CD4-positive, alpha-beta T cell treated with Interferon alpha-2 for 1 hour (primary cell): ENCODE results near the gene RPP14.

Source experiments
- DNase-seq, 2 donors: peaks; one replicate each; pipeline ENCODE4 v3.0.0-alpha.2; 2020 to 2022

The RPP14 gene

GRCh38 chr3:58292866-58293265, 13.2 kb upstream of the RPP14 start:
- DNase-seq, result no peak

GRCh38 chr3:58293516-58293915, 12.5 kb upstream of the RPP14 start:
- no peak for DNase-seq

DNA sequence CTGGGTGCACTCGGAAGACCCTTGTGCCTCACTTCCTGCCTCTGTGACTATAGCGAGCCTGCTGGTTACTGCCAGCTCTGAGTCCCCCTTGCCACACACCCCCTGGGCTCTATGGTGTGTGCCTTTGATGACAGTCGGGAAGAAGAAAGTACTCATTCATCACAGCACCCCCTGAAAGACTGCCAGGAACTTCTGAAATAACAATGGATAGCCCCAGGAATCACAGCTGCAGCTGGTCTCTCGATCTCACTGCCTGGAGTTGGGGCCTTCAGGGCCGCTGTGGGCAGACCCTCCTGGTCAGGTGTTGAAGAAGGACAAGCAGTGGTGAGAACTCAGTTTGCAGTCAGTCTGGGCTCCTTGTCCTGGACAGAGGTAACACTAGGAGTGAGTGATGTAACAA, 9.8 kb upstream of the RPP14 start:
- no peak for DNase-seq

GRCh38 chr3:58296843-58297242, 9.2 kb upstream of the RPP14 start:
- DNase-seq, result no peak

DNA sequence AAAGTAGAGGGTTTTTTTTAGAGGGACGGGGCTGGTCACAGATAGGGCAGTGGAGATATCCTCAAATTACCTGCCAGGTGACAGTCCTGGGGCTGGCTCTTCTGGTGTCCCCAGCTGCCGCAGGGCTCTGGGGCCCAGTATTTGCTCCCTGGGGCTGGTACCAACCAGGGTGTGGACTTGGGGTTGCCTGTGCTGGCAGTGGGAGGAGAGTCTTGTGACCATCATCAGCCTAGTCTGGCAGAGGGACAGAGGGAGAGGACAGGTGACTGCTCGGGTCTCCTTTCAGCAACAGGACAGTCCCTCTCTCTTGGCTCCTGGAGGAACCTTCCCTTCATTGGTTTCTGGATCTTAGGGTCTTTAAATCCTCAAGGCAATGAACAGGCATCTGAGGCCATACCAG, 7.9 kb upstream of the RPP14 start:
- no peak for DNase-seq

GRCh38 chr3:58299075-58299474, 7.0 kb upstream of the RPP14 start:
- no peak for DNase-seq

DNA sequence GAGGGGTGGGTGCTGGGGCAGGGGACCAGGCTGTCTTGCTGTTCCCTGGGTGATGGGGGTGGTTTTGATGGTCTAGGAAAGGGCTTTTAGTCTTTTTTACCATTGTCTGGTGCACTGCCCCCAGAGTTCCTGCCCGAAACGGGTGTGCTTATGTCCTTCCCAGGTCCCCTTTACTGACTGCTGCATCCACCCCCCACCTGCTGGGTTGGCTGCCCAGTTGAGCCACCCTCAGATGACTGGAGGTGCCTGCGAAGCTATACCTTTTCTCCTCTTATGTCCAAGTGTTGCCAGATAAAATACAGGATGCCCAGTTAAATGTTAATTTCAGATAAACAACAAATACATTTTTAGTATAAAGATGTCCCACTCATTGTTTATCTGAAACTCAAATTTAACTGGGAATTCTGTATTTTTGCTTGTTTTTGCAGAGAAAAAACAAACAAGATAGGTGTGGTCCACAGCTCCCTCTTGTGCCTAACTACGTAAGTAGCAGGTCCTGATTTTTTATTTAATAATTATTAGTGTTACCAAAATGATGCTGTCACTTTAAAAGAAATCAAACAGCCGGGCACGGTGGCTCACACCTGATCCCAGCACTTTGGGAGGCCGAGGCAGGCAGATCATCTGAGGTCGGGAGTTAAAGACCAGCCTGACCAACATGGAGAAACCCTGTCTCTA, 6.1 kb upstream of the RPP14 start:
- peak in 1 of 2 donors; percentile 24 for DNase-seq

- DNase-seq, result peak; percentile 69 to 79
Measured at GRCh38 chr3:58307639-58308215, 1.7 kb downstream of the RPP14 start.

DNA sequence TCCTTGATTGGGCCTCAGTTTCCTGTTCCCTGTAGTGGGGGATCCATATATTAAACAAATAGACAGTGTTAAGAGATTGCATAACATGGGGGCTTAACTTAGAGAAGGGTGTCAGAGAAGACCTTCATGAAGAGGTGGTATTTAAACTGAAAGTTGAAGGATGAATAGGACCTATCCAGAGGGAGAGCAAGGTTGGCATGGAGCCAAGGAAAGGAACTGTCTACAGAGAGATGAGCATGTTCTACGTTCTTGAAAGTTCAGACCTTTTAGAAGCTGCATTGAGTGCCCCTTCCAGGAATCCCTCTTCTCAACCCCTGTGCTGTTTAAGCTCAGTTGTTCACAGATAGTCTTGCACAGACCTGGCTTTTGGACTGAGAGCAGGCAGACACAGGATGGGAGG, 2.7 kb downstream of the RPP14 start:
- no peak for DNase-seq

- DNase-seq, result no peak
Measured at GRCh38 chr3:58317811-58318210, 11.8 kb downstream of the RPP14 start.

DNA sequence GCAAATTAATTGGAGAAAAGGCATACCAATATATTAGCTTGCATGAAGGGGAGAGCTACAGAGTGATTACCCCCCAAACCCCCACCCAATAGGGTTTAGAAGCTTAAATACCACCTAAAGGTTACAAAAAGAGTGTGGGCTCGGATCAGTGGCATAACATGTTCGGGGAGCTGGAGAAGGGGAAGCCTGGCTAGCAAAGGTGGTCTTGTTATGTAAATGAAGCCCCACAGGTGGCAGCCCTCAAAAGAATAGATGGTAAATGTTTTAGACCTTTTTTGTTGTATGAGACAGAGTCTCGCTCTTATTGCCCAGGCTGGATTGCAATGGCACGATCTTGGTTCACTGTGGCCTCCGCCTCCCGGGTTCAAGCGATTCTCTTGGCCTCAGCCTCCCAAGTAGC, 15.7 kb downstream of the RPP14 start:
- no peak for DNase-seq

DNA sequence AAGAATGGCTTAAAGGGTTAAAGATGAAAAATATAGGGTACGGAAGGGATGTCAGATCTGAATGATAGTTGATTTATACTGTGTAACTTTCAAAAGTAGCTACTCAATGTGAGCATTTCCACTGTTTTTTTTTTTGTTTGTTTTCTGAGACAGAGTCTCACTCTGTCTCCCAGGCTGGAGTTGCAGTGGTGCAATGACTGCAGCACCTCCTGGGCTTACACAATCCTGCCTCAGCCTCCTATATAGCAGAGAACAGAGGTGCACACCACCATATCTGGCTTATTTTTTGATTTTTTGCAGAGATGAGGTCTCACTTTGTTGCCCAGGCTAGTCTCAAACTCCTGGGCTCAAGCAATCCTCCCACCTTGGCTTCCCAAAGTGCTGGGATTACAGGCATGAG, 16.7 kb downstream of the RPP14 start:
- DNase-seq, result no peak

DNA sequence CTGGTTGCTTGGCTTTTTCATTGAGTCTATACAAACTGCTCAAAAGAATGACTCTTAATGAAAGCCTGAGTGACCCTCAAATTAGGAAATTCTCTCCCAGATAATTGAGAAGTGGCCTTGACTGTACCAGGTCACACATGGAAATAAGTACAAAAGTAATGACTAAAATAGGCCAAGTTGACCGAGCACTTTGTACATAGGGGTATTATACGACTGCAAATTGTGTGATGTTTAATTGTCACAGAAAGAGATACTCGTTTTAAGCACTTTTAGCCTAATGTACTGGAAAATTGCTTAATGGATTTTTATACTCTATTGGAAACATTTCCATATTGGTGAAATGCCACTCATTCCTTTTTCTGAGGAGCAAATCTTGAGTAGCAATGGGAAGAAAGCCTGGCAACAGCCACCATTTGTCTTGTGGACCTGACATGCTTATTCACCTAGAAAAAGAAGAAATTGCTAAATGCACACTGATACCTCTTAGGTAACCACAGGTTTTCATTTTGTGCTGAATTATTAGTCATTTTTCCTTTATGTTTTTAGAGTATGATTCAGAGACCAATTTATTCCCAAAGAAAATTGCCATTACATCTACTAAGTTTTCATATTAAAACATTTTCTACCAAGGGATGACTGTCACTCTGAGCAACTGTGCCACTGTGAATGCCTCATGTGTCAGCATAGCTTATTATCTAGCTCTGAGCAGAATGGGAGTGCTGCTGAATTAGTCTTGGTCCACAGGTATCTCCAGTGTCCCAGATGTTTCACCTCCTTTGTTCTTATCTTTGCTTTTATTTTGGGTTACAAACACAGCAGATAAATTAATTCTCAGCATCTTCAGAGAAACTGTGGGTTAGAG, 17.7 kb downstream of the RPP14 start:
- DNase-seq, result no peak

DNA sequence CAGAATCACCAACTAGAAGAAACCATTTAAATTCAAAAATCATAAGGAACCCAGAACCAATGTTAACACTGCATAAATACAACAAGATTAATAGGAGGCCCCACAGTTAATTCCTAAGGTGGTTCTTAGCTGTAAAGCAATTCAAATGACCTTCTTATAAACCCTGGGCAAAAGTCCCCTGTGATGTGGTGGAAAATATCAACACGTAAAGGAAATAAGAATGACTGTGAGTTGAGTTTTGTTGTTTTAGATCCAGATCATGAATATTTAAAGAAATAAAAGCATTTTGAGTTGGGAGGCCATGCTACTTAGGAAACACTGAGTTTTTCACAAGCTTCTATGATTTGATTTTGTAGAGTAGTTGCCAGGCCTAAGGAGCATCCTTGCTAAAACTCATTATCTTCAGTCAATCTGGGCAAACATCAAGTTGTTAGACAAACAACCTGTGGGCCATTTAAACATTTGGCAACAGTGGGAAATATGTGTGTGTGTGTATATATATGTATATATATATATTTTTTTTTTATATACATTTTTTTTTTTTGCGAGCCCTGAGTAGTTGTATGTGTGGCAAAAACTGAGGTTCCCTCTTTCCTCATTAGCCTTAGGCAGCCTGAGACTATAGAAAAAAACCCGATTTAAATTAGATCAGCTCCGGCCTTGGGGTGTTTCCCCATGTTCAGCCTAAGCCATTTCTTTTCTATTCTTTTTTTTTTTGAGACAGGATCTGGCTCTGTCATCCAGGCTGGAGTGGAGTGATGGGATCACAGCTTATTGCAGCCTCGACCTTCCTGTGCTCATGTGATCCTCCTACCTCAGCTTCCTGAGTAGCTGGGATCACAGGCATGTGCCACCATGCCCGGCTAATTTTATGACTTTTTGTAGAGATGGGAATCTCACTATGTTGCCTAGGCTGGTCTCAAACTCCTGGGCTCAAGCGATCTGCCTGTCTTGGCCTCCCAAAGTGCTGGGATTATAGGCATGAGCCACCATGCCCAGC, 18.6 kb downstream of the RPP14 start:
- peak in 1 of 2 donors; percentile 25 for DNase-seq

GRCh38 chr3:58325525-58325992, 19.5 kb downstream of the RPP14 start:
- no peak for DNase-seq

- no peak for DNase-seq
Measured at GRCh38 chr3:58326267-58326900, 20.3 kb downstream of the RPP14 start.

- DNase-seq, result no peak
Measured at GRCh38 chr3:58329150-58329921, 23.3 kb downstream of the RPP14 start.

- DNase-seq, result no peak
Measured at GRCh38 chr3:58329922-58330413, 23.9 kb downstream of the RPP14 start.

GRCh38 chr3:58331593-58332152, 25.6 kb downstream of the RPP14 start:
- no peak for DNase-seq

DNA sequence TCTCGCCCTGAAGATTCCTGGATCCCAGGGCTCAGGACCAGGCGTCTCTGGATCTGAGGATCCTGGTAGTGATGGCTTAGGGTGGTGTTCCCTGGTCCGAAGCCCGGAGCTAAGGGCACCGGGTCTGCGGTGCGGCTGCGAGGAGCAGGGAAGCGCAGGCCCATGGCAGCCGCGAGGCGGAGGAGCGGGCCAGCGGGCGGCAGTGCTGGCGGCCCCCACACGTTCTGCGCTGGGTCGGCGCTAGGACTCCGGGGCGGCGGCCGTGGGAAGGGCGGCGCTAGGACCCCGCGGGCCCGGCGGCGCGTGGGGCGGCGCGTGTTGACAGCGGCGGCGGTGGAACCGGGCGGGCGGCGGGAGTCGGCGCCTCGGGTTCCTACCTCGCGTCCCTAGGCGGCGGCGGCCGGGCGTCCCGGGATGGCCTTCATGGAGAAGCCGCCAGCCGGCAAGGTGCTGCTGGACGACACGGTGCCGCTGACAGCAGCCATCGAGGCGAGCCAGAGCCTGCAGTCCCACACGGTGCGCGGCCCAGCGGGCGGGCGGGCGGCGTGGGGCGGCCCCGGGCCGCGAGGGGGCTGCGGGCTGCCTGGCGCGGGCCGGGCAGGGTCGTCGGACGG, 26.6 kb downstream of the RPP14 start, which contains the start of gene PXK:
TSS of gene PXK (plus strand) at position 318 of the 614 bp plus-strand sequence. CDS start at position 415, 97 bp downstream.
- DNase-seq, result peak; percentile 75 to 85
